ENCODE results near the gene PPFIBP2.

Gene PPFIBP2

DNA sequence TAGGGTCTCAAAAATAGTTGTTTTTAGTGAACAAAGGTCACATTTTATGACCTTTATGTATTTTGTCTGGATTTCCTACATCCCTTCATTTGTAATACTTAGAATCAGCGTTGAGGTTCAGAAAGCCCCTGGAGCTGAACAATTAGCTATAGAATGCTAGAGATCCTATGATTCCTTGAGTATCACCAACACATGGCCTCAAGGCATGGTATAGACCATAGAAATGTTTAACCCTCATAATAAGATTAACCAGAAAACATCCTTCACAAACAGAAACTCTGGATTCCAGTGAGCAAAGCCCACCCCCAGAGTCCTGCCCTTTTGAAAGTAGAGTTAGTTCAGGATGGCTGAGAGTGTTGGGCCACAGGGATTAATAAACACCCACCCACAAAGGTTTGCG, 82.2 kb downstream of the PPFIBP2 start:
- DNase-seq (ENCODE audit: low read depth) = no peak
- no peak for TF ChIP-seq CTCF (IDR thresholded peaks at IDR 0.05; ENCODE audit: low read depth, low read length, missing control alignments)
- H3K4me3 ChIP-seq (ENCODE audit: low read depth, low read length) = no peak overlapping the region

DNA sequence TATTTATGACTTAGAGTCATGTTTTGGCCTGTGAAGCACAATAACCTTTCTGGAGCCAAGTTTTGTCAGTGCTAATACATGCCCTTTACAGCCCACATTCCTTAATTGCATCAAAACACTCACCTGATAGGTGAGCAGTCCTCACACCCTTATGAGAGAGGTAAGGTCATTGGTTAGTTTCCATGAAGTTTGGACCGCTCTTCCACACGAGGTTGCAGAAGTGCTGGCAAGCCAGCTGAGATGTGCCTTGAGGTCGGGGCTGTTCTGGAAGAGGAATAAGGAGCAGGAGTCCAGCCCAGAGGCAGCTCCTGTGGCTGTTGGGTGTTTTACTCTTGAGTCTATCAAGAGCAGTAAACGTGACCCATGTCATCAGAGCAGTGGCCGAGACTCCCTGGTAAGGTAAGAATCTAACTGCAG, 83.2 kb downstream of the PPFIBP2 start:
- no peak overlapping the region for H3K4me3 ChIP-seq (ENCODE audit: low read depth, low read length)
- no peak for DNase-seq (ENCODE audit: low read depth)
- no peak for TF ChIP-seq CTCF (IDR thresholded peaks at IDR 0.05; ENCODE audit: low read depth, low read length, missing control alignments)

GRCh38 chr11:7597620-7598019, 83.8 kb downstream of the PPFIBP2 start:
- TF ChIP-seq CTCF (IDR thresholded peaks at IDR 0.05; ENCODE audit: low read depth, low read length, missing control alignments) = no peak
- DNase-seq (ENCODE audit: low read depth) = no peak
- no peak overlapping the region for H3K4me3 ChIP-seq (ENCODE audit: low read depth, low read length)

- TF ChIP-seq CTCF (IDR thresholded peaks at IDR 0.05; ENCODE audit: low read depth, low read length, missing control alignments) = no peak
- H3K4me3 ChIP-seq (ENCODE audit: low read depth, low read length) = no peak overlapping the region
- no peak for DNase-seq (ENCODE audit: low read depth)
Observed at GRCh38 chr11:7599209-7599608, 85.4 kb downstream of the PPFIBP2 start.

DNA sequence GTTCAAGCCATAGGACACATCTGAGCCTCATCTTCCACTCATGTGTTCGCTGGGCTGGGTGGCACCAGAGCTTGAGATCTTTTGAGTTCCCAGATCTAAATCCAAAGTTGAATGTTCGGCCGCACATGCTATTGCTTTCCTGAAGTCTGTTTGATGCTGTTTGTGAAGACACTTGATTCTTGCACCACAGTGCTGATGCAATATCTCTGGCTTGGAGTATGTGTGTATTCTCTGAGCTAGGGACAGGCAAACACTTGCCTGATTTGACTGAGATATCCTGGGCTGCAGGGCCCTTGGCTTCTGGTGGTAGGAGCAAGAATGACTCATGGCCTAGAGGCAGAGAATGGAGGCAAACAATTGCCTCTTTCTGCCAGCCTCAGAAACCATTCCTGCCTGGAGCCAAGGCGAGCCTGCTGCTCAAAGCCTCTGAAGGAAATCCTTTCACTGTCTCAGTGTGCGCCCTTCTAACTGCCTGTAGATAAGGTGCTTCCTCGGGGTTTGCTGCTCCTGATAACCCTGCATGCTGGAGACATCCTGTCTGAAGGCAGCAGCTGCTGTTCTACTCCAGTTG, 86.5 kb downstream of the PPFIBP2 start:
- H3K4me3 ChIP-seq (ENCODE audit: low read depth, low read length) = no peak overlapping the region
- DNase-seq (ENCODE audit: low read depth) = no peak
- TF ChIP-seq CTCF (IDR thresholded peaks at IDR 0.05; ENCODE audit: low read depth, low read length, missing control alignments) = no peak

GRCh38 chr11:7603031-7603781, 89.4 kb downstream of the PPFIBP2 start:
- no peak for DNase-seq (ENCODE audit: low read depth)
- no peak overlapping the region for H3K4me3 ChIP-seq (ENCODE audit: low read depth, low read length)
- TF ChIP-seq CTCF (IDR thresholded peaks at IDR 0.05; ENCODE audit: low read depth, low read length, missing control alignments) = no peak
